ENCODE results near the gene COL5A1.
A peak's percentile ranks its signal among the peaks of the same experiment; 100 is the strongest.

The COL5A1 gene

DNA sequence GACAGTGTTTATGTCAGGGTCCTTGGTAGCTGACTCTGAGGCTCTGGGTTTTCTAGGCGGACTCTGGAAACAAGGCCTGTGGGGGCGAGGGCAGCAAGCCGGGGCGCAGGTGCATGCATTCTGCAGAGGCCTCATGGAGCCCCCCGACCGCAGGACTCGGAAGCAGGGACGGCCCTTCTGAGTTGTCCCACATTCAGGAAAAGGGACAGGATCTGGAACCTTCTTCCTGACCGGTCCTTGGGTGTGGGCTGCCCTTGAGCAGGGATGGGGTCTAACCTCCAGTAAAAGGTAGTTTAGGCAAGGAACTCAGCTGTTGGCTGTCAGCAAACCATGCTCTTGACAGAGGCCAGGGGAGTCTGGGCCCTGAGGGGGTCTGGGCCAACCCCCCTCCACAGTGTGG, 7.4 kb upstream of the COL5A1 start:
- no peaks in the 10 kb centered on the region for H3K36me3 ChIP-seq (ENCODE audit: low read depth)
- no peak overlapping the region for H3K27ac ChIP-seq (ENCODE audit: poor library complexity, severe bottlenecking)
- no peaks in the 10 kb centered on the region for H3K27me3 ChIP-seq (ENCODE audit: insufficient read depth, poor library complexity, severe bottlenecking)
- TF ChIP-seq, protein P1, sequence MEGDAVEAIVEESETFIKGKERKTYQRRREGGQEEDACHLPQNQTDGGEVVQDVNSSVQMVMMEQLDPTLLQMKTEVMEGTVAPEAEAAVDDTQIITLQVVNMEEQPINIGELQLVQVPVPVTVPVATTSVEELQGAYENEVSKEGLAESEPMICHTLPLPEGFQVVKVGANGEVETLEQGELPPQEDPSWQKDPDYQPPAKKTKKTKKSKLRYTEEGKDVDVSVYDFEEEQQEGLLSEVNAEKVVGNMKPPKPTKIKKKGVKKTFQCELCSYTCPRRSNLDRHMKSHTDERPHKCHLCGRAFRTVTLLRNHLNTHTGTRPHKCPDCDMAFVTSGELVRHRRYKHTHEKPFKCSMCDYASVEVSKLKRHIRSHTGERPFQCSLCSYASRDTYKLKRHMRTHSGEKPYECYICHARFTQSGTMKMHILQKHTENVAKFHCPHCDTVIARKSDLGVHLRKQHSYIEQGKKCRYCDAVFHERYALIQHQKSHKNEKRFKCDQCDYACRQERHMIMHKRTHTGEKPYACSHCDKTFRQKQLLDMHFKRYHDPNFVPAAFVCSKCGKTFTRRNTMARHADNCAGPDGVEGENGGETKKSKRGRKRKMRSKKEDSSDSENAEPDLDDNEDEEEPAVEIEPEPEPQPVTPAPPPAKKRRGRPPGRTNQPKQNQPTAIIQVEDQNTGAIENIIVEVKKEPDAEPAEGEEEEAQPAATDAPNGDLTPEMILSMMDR (IDR thresholded peaks at IDR 0.05; ENCODE audit: poor library complexity, severe bottlenecking): no peak
- H3K4me3 ChIP-seq (ENCODE audit: severe bottlenecking): no peak overlapping the region
- H3K9me3 ChIP-seq (ENCODE audit: severe bottlenecking): no peaks in the 10 kb centered on the region
- ATAC-seq (ENCODE audit: low read depth) (no peak), DNase-seq (ENCODE audit: low spot score) (peak; percentile 24)
- H3K4me1 ChIP-seq (ENCODE audit: insufficient read depth, poor library complexity, severe bottlenecking): no peaks in the 10 kb centered on the region

DNA sequence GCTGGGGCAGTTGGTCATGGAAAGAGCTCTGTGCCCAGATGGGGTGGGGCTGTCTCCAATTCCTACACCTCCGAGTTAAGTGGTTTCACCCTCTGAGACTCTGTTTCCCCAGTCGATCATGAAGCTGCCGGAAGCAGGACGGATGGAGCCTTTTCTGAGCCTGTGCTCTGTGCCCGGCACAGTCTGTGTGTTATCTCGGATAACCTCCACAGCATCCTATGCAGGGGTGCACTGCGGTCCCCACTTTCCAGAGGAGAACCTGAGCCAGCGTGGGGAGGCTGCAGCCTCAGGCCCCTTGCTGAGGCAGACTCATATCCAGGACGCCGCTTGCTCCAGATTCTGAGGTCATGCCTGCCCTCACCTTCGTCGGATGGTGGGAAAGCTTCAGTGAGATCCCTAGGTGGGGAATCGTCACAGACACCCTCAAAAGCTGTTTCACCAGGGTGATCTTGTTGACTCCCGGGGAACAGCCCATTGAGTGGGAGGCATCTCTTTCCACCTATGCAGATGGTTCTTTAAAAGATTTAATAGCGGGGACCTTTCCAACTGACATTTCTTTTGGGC, 6.9 kb upstream of the COL5A1 start:
- H3K36me3 ChIP-seq (ENCODE audit: low read depth): no peaks in the 10 kb centered on the region
- ATAC-seq (ENCODE audit: low read depth): no peak
- no peaks in the 10 kb centered on the region for H3K4me1 ChIP-seq (ENCODE audit: insufficient read depth, poor library complexity, severe bottlenecking)
- H3K4me3 ChIP-seq (ENCODE audit: severe bottlenecking): no peak overlapping the region
- no peaks in the 10 kb centered on the region for H3K9me3 ChIP-seq (ENCODE audit: severe bottlenecking)
- DNase-seq (ENCODE audit: low spot score): peak; percentile 38
- TF ChIP-seq, protein P1 (IDR thresholded peaks at IDR 0.05; ENCODE audit: poor library complexity, severe bottlenecking): no peak
- no peaks in the 10 kb centered on the region for H3K27me3 ChIP-seq (ENCODE audit: insufficient read depth, poor library complexity, severe bottlenecking)
- H3K27ac ChIP-seq (ENCODE audit: poor library complexity, severe bottlenecking): no peak overlapping the region

GRCh38 chr9:134635351-134636148, 6.1 kb upstream of the COL5A1 start:
- Histone ChIP-seq H3K36me3 (ENCODE audit: low read depth) (no peaks in the 10 kb centered on the region), H3K27ac (ENCODE audit: poor library complexity, severe bottlenecking) (no peak overlapping the region), H3K4me1 (ENCODE audit: insufficient read depth, poor library complexity, severe bottlenecking) (no peaks in the 10 kb centered on the region), H3K4me3 (ENCODE audit: severe bottlenecking) (no peak overlapping the region), H3K27me3 (ENCODE audit: insufficient read depth, poor library complexity, severe bottlenecking) (no peaks in the 10 kb centered on the region), H3K9me3 (ENCODE audit: severe bottlenecking) (no peaks in the 10 kb centered on the region)
- ATAC-seq (ENCODE audit: low read depth) (no peak), DNase-seq (ENCODE audit: low spot score) (peak; percentile 40)
- TF ChIP-seq, protein P1 (IDR thresholded peaks at IDR 0.05; ENCODE audit: poor library complexity, severe bottlenecking): no peak

DNA sequence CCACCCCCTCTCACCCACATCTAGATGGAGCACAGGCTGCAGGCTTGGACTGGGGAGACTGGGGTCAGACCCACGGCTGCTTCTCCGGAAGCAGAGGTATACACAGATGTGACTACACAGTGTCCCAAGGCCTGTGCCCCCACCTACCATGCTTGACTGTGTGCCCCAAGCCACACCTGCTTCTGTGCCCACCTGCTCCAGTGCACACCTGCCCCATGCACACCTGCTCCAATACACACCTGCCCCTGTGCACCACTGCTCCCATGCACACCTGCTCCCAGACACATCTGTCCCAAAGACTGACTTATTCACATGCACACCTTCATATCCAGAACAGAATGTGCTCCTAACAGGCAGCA, 5.5 kb upstream of the COL5A1 start:
- no peak for ATAC-seq (ENCODE audit: low read depth)
- Histone ChIP-seq H3K4me3 (ENCODE audit: severe bottlenecking) (no peak overlapping the region), H3K27ac (ENCODE audit: poor library complexity, severe bottlenecking) (no peak overlapping the region), H3K27me3 (ENCODE audit: insufficient read depth, poor library complexity, severe bottlenecking) (no peaks in the 10 kb centered on the region), H3K36me3 (ENCODE audit: low read depth) (no peaks in the 10 kb centered on the region), H3K9me3 (ENCODE audit: severe bottlenecking) (no peaks in the 10 kb centered on the region), H3K4me1 (ENCODE audit: insufficient read depth, poor library complexity, severe bottlenecking) (no peaks in the 10 kb centered on the region)
- TF ChIP-seq, protein P1 (IDR thresholded peaks at IDR 0.05; ENCODE audit: poor library complexity, severe bottlenecking): no peak
- DNase-seq (ENCODE audit: low spot score): peak; percentile 47

GRCh38 chr9:134637241-134637640, 4.4 kb upstream of the COL5A1 start:
- Histone ChIP-seq H3K9me3 (ENCODE audit: severe bottlenecking) (no peaks in the 10 kb centered on the region), H3K27ac (ENCODE audit: poor library complexity, severe bottlenecking) (no peak overlapping the region), H3K27me3 (ENCODE audit: insufficient read depth, poor library complexity, severe bottlenecking) (no peaks in the 10 kb centered on the region), H3K4me1 (ENCODE audit: insufficient read depth, poor library complexity, severe bottlenecking) (no peaks in the 10 kb centered on the region), H3K4me3 (ENCODE audit: severe bottlenecking) (no peak overlapping the region), H3K36me3 (ENCODE audit: low read depth) (no peaks in the 10 kb centered on the region)
- TF ChIP-seq, protein P1 (IDR thresholded peaks at IDR 0.05; ENCODE audit: poor library complexity, severe bottlenecking): no peak
- ATAC-seq (ENCODE audit: low read depth) (no peak), DNase-seq (ENCODE audit: low spot score) (peak; percentile 43)

Data from RWPE2 (cell line).